ENCODE results near the gene ARHGEF17. TPM values are rescaled to one million over a fixed set of nuclear protein-coding genes. Genes with fewer than 3 reads are reported as not detected.

The ARHGEF17 gene
- total and polyA plus RNA-seq, 2 of the 8 experiments (the other 6 are each of a cell fraction or from before 2014, with no cell fraction given), result 11.3 to 14.6 TPM

DNA sequence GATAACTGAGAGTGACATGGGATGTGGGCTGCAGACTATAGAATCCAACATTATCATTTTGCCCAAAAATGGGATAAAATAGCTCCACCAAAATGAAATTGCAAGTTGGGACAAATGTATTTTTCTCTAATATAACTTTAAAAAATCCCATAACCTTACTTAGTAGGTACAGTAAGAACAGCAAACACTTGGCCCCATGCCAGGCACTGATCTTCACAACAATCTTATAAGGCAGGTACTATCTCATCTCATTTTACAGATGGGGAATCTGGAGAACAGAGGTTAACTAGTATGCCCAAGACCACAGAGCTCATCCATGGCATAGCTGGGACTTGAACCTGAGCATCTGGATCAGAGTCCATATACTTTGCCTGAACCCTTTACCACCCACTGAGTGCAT is 13.5 kb upstream of the ARHGEF17 start:
- no peak overlapping the region for H3K56ac ChIP-seq (replicated peaks; ENCODE audit: insufficient read length, low read depth, low read length)
- no peak overlapping the region for H2AK5ac ChIP-seq (ENCODE audit: low read depth, low read length)
- no peak overlapping the region for H2AFZ ChIP-seq (ENCODE audit: low read length)
- peaks cover 0 to 19% (median 8%) of the 10 kb centered on the region in 4 experiments; a peak in 5 of 7 replicates for H3K27me3 ChIP-seq (replicated peaks in 1 of 4; ENCODE audit: control insufficient read depth in 3 of 4, extremely low read depth in 1 of 4, insufficient read depth in 3 of 4, low read length in 3 of 4)
- H2BK15ac ChIP-seq (ENCODE audit: low read length), result no peak overlapping the region
- no peak overlapping the region for H2BK5ac ChIP-seq (ENCODE audit: low read depth, low read length)
- no peak overlapping the region for H4K5ac ChIP-seq (ENCODE audit: insufficient read length, low read depth, low read length)
- TF ChIP-seq EP300 (IDR thresholded peaks at IDR 0.05; ENCODE audit: borderline replicate concordance in 1 of 2, low read depth in 2 of 2, low read length in 2 of 2) (no peak), CBX8 (IDR thresholded peaks at IDR 0.05; ENCODE audit: borderline replicate concordance, low read depth, low read length) (no peak), MAFK (IDR thresholded peaks at IDR 0.05; ENCODE audit: low read depth, low read length) (no peak), HDAC6 (IDR thresholded peaks at IDR 0.05; ENCODE audit: low read depth, low read length) (no peak), JUN (IDR thresholded peaks at IDR 0.05; ENCODE audit: low read depth, low read length) (no peak)
- POLR2A ChIA-PET (ENCODE audit: partially characterized antibody), result no interaction called here
- H4K20me1 ChIP-seq (replicated peaks in 1 of 2; ENCODE audit: control insufficient read depth in 1 of 2, insufficient read depth in 2 of 2, low read length in 2 of 2), result peaks cover 0 to 2% of the 10 kb centered on the region in 2 experiments
- H3K14ac ChIP-seq (ENCODE audit: insufficient read length), result no peak overlapping the region
- H3K4ac ChIP-seq (replicated peaks; ENCODE audit: insufficient read length, low read depth, low read length), result no peak overlapping the region
- H3K18ac ChIP-seq (ENCODE audit: extremely low read depth, low read length), result no peak overlapping the region
- H3K9ac ChIP-seq (replicated peaks in 1 of 4; ENCODE audit: extremely low read depth in 1 of 4, low read depth in 3 of 4, low read length in 3 of 4), result no peak overlapping the region
- H2BK20ac ChIP-seq (ENCODE audit: low read length), result no peak overlapping the region
- no peak for FAIRE-seq
- H3K4me1 ChIP-seq (replicated peaks in 1 of 4; ENCODE audit: control insufficient read depth in 3 of 4, insufficient read depth in 4 of 4, low read length in 3 of 4), result peaks cover 0 to 4% (median 2%) of the 10 kb centered on the region in 4 experiments; a peak in 3 of 7 replicates
- H3K4me3 ChIP-seq (ENCODE audit: extremely low read depth in 1 of 4, insufficient read depth in 2 of 4, low read depth in 3 of 4, low read length in 4 of 4), result no peak overlapping the region
- no peak for DNase-seq (ENCODE audit: low read depth in 1 of 2, low spot score in 2 of 2)
- H3K4me2 ChIP-seq (ENCODE audit: insufficient read depth in 1 of 2, low read depth in 2 of 2, low read length in 2 of 2), result no peak overlapping the region
- H3K79me1 ChIP-seq (ENCODE audit: low read depth, low read length), result no peaks in the 10 kb centered on the region
- H4K8ac ChIP-seq (ENCODE audit: extremely low read depth, insufficient read depth, low read length), result no peak overlapping the region; the same call in 1 of the 2 replicates
- no peak overlapping the region for H3K23ac ChIP-seq (ENCODE audit: insufficient read length)
- no peaks in the 10 kb centered on the region for H3K79me2 ChIP-seq (ENCODE audit: control insufficient read depth in 1 of 2, insufficient read depth in 2 of 2, low read length in 2 of 2)
- no peak overlapping the region for H3K27ac ChIP-seq (ENCODE audit: low read depth, low read length)
- no peaks in the 10 kb centered on the region for H3K23me2 ChIP-seq (ENCODE audit: low read depth, low read length)
- H4K91ac ChIP-seq (replicated peaks; ENCODE audit: insufficient read length, low read length), result no peak overlapping the region
- no peaks in the 10 kb centered on the region for H3K36me3 ChIP-seq (ENCODE audit: control insufficient read depth in 2 of 4, insufficient read depth in 4 of 4, low read length in 3 of 4)
- CTCF ChIA-PET (ENCODE audit: partially characterized antibody), result interaction anchor here (0.6 to 19.0 kb wide), 22 partner anchors 9 to 734 kb away, joined by 3 to 233 read pairs (median 4); partner anchors contain the start of genes ARHGEF17 and P2RY6
- no peak overlapping the region for H2BK12ac ChIP-seq (ENCODE audit: low read depth, low read length)
- H2BK120ac ChIP-seq (replicated peaks; ENCODE audit: low read depth, low read length), result no peak overlapping the region
- no peaks in the 10 kb centered on the region for H3K9me3 ChIP-seq (ENCODE audit: insufficient read depth in 2 of 2, low read depth in 1 of 2, low read length in 1 of 2)

Measured in H1 (cell line).